ENCODE data around the gene OMD. TPM values are rescaled to one million over a fixed set of nuclear protein-coding genes. Genes with fewer than 3 reads are reported as not detected.

OMD gene
- total and polyA plus RNA-seq, 2 of the 8 experiments (the other 6 are each of a cell fraction or from before 2014, with no cell fraction given), result not detected

Other genes starting within 250 kb of the OMD start
- 224 and 243 TPM in 2 replicates for gene IARS1, start 130.8 kb downstream of the OMD start, total RNA-seq (2021; fragmentation: NEBNext Ultra II Directional; extraction: Animal tissue kit (Norgen Biotek cat#: 25700))
- 64.9 and 74.9 TPM in 2 replicates for gene IARS1, start 130.8 kb downstream of the OMD start, polyA plus RNA-seq (2011; rRNA removed)
- gene NOL8, start 99.1 kb downstream of the OMD start, total RNA-seq (2021; fragmentation: NEBNext Ultra II Directional; extraction: Animal tissue kit (Norgen Biotek cat#: 25700)), result 30.4 and 31.8 TPM in 2 replicates
- gene NOL8, start 99.1 kb downstream of the OMD start, polyA plus RNA-seq (2011; rRNA removed), result 3.0 and 6.2 TPM in 2 replicates
- 9.9 and 10.8 TPM in 2 replicates for gene CENPP, start 98.5 kb downstream of the OMD start, total RNA-seq (2021; fragmentation: NEBNext Ultra II Directional; extraction: Animal tissue kit (Norgen Biotek cat#: 25700))
- gene CENPP, start 98.5 kb downstream of the OMD start, polyA plus RNA-seq (2011; rRNA removed), result 2.2 and 2.7 TPM in 2 replicates
- not detected in 2 replicates for gene OGN, start 19.9 kb downstream of the OMD start, total RNA-seq (2021; fragmentation: NEBNext Ultra II Directional; extraction: Animal tissue kit (Norgen Biotek cat#: 25700))
- not detected in 2 replicates for gene OGN, start 19.9 kb downstream of the OMD start, polyA plus RNA-seq (2011; rRNA removed)
- not detected in 2 replicates for gene ASPN, start 58.0 kb upstream of the OMD start, total RNA-seq (2021; fragmentation: NEBNext Ultra II Directional; extraction: Animal tissue kit (Norgen Biotek cat#: 25700))
- gene ASPN, start 58.0 kb upstream of the OMD start, polyA plus RNA-seq (2011; rRNA removed), result not detected in 2 replicates
- gene ECM2, start 111.5 kb upstream of the OMD start, total RNA-seq (2021; fragmentation: NEBNext Ultra II Directional; extraction: Animal tissue kit (Norgen Biotek cat#: 25700)), result not detected in 2 replicates
- not detected in 2 replicates for gene ECM2, start 111.5 kb upstream of the OMD start, polyA plus RNA-seq (2011; rRNA removed)
- 10.5 and 11.4 TPM in 2 replicates for gene IPPK, start 245.7 kb upstream of the OMD start, total RNA-seq (2021; fragmentation: NEBNext Ultra II Directional; extraction: Animal tissue kit (Norgen Biotek cat#: 25700))
- 13.6 and 16.0 TPM in 2 replicates for gene IPPK, start 245.7 kb upstream of the OMD start, polyA plus RNA-seq (2011; rRNA removed)

All from H1 (cell line).